Measurements from ENCODE around the gene SERP1.

Gene SERP1

GRCh38 chr3:150546226-150547044, at the start of gene SERP1, which contains the start of gene EIF2A:
SERP1 (minus strand) TSS chr3:150546496; CDS start chr3:150546135, 361 bp downstream.
EIF2A (plus strand) TSS chr3:150546787; CDS start chr3:150546803, 16 bp downstream.
- Histone ChIP-seq H3K36me3 (ENCODE audit: control insufficient read depth in 1 of 2, insufficient read depth in 2 of 2, low read length in 2 of 2) (peaks cover 10 to 11% of the 10 kb centered on the region in 2 donors), H3K27ac (ENCODE audit: low read length) (peak within 1 kb of the TSS; percentile 94), H3K9me3 (ENCODE audit: control insufficient read depth in 1 of 2, low read length in 2 of 2) (no peaks in the 10 kb centered on the region), H3K4me1 (ENCODE audit: control insufficient read depth in 1 of 2, insufficient read depth in 2 of 2, low read length in 2 of 2) (peaks cover 0 to 34% of the 10 kb centered on the region in 2 donors), H3K4me3 (ENCODE audit: low read depth in 1 of 2, low read length in 2 of 2) (peak within 1 kb of the TSS; percentile 88 to 91), H3K27me3 (ENCODE audit: low read depth, low read length) (no peaks in the 10 kb centered on the region)

GRCh38 chr3:150594150-150594549, 47.9 kb upstream of the SERP1 start:
- Histone ChIP-seq H3K36me3 (ENCODE audit: control insufficient read depth in 1 of 2, insufficient read depth in 2 of 2, low read length in 2 of 2) (no peaks in the 10 kb centered on the region), H3K4me1 (ENCODE audit: control insufficient read depth in 1 of 2, insufficient read depth in 2 of 2, low read length in 2 of 2) (no peaks in the 10 kb centered on the region), H3K27me3 (ENCODE audit: low read depth, low read length) (no peaks in the 10 kb centered on the region), H3K27ac (ENCODE audit: low read length) (no peak overlapping the region), H3K4me3 (ENCODE audit: low read depth in 1 of 2, low read length in 2 of 2) (no peak overlapping the region), H3K9me3 (ENCODE audit: control insufficient read depth in 1 of 2, low read length in 2 of 2) (no peaks in the 10 kb centered on the region)

GRCh38 chr3:150589759-150590158, 43.5 kb upstream of the SERP1 start:
- no peaks in the 10 kb centered on the region for H3K9me3 ChIP-seq (ENCODE audit: control insufficient read depth in 1 of 2, low read length in 2 of 2)
- H3K4me1 ChIP-seq (ENCODE audit: control insufficient read depth in 1 of 2, insufficient read depth in 2 of 2, low read length in 2 of 2): no peaks in the 10 kb centered on the region
- H3K4me3 ChIP-seq (ENCODE audit: low read depth in 1 of 2, low read length in 2 of 2): no peak overlapping the region
- H3K27ac ChIP-seq (ENCODE audit: low read length): no peak overlapping the region
- no peaks in the 10 kb centered on the region for H3K27me3 ChIP-seq (ENCODE audit: low read depth, low read length)
- peaks cover 0 to 11% of the 10 kb centered on the region in 2 donors for H3K36me3 ChIP-seq (ENCODE audit: control insufficient read depth in 1 of 2, insufficient read depth in 2 of 2, low read length in 2 of 2)

- Histone ChIP-seq H3K9me3 (ENCODE audit: control insufficient read depth in 1 of 2, low read length in 2 of 2) (no peaks in the 10 kb centered on the region), H3K4me1 (ENCODE audit: control insufficient read depth in 1 of 2, insufficient read depth in 2 of 2, low read length in 2 of 2) (no peaks in the 10 kb centered on the region), H3K27me3 (ENCODE audit: low read depth, low read length) (no peaks in the 10 kb centered on the region), H3K27ac (ENCODE audit: low read length) (no peak overlapping the region), H3K4me3 (ENCODE audit: low read depth in 1 of 2, low read length in 2 of 2) (no peak overlapping the region), H3K36me3 (ENCODE audit: control insufficient read depth in 1 of 2, insufficient read depth in 2 of 2, low read length in 2 of 2) (peaks cover 4 to 18% of the 10 kb centered on the region in 2 donors)
These were observed 41.9 kb upstream of the SERP1 start for GRCh38 chr3:150588027-150588830.

GRCh38 chr3:150583028-150583427, 36.7 kb upstream of the SERP1 start:
- Histone ChIP-seq H3K36me3 (ENCODE audit: control insufficient read depth in 1 of 2, insufficient read depth in 2 of 2, low read length in 2 of 2) (peaks cover 14 to 48% of the 10 kb centered on the region in 2 donors), H3K9me3 (ENCODE audit: control insufficient read depth in 1 of 2, low read length in 2 of 2) (no peaks in the 10 kb centered on the region), H3K27ac (ENCODE audit: low read length) (no peak overlapping the region), H3K4me3 (ENCODE audit: low read depth in 1 of 2, low read length in 2 of 2) (no peak overlapping the region), H3K27me3 (ENCODE audit: low read depth, low read length) (no peaks in the 10 kb centered on the region), H3K4me1 (ENCODE audit: control insufficient read depth in 1 of 2, insufficient read depth in 2 of 2, low read length in 2 of 2) (no peaks in the 10 kb centered on the region)

- Histone ChIP-seq H3K4me1 (ENCODE audit: control insufficient read depth in 1 of 2, insufficient read depth in 2 of 2, low read length in 2 of 2) (no peaks in the 10 kb centered on the region), H3K36me3 (ENCODE audit: control insufficient read depth in 1 of 2, insufficient read depth in 2 of 2, low read length in 2 of 2) (peaks cover 14 to 48% of the 10 kb centered on the region in 2 donors), H3K9me3 (ENCODE audit: control insufficient read depth in 1 of 2, low read length in 2 of 2) (no peaks in the 10 kb centered on the region), H3K4me3 (ENCODE audit: low read depth in 1 of 2, low read length in 2 of 2) (no peak overlapping the region), H3K27ac (ENCODE audit: low read length) (no peak overlapping the region), H3K27me3 (ENCODE audit: low read depth, low read length) (no peaks in the 10 kb centered on the region)
These were observed 36.3 kb upstream of the SERP1 start for GRCh38 chr3:150582620-150583019.

GRCh38 chr3:150581174-150581573, 34.9 kb upstream of the SERP1 start:
- Histone ChIP-seq H3K4me1 (ENCODE audit: control insufficient read depth in 1 of 2, insufficient read depth in 2 of 2, low read length in 2 of 2) (no peaks in the 10 kb centered on the region), H3K36me3 (ENCODE audit: control insufficient read depth in 1 of 2, insufficient read depth in 2 of 2, low read length in 2 of 2) (peaks cover 27 to 61% of the 10 kb centered on the region in 2 donors), H3K27ac (ENCODE audit: low read length) (no peak overlapping the region)

GRCh38 chr3:150577855-150578254, 31.6 kb upstream of the SERP1 start:
- Histone ChIP-seq H3K36me3 (ENCODE audit: control insufficient read depth in 1 of 2, insufficient read depth in 2 of 2, low read length in 2 of 2) (peaks cover 24 to 51% of the 10 kb centered on the region in 2 donors), H3K9me3 (ENCODE audit: control insufficient read depth in 1 of 2, low read length in 2 of 2) (no peaks in the 10 kb centered on the region), H3K27ac (ENCODE audit: low read length) (no peak overlapping the region), H3K4me1 (ENCODE audit: control insufficient read depth in 1 of 2, insufficient read depth in 2 of 2, low read length in 2 of 2) (no peaks in the 10 kb centered on the region), H3K4me3 (ENCODE audit: low read depth in 1 of 2, low read length in 2 of 2) (no peak overlapping the region), H3K27me3 (ENCODE audit: low read depth, low read length) (no peaks in the 10 kb centered on the region)

More at GRCh38 chr3:150581174-150581573, 34.9 kb upstream of the SERP1 start:
- H3K9me3 ChIP-seq (ENCODE audit: control insufficient read depth in 1 of 2, low read length in 2 of 2): no peaks in the 10 kb centered on the region
- H3K27me3 ChIP-seq (ENCODE audit: low read depth, low read length): no peaks in the 10 kb centered on the region
- H3K4me3 ChIP-seq (ENCODE audit: low read depth in 1 of 2, low read length in 2 of 2): no peak overlapping the region

- H3K4me3 ChIP-seq (ENCODE audit: low read depth in 1 of 2, low read length in 2 of 2): no peak overlapping the region
- no peaks in the 10 kb centered on the region for H3K27me3 ChIP-seq (ENCODE audit: low read depth, low read length)
- H3K9me3 ChIP-seq (ENCODE audit: control insufficient read depth in 1 of 2, low read length in 2 of 2): no peaks in the 10 kb centered on the region
- no peaks in the 10 kb centered on the region for H3K4me1 ChIP-seq (ENCODE audit: control insufficient read depth in 1 of 2, insufficient read depth in 2 of 2, low read length in 2 of 2)
- no peak overlapping the region for H3K27ac ChIP-seq (ENCODE audit: low read length)
- peaks cover 41 to 49% of the 10 kb centered on the region in 2 donors for H3K36me3 ChIP-seq (ENCODE audit: control insufficient read depth in 1 of 2, insufficient read depth in 2 of 2, low read length in 2 of 2)
These were observed 21.0 kb upstream of the SERP1 start for GRCh38 chr3:150567328-150567727.

- H3K36me3 ChIP-seq (ENCODE audit: control insufficient read depth in 1 of 2, insufficient read depth in 2 of 2, low read length in 2 of 2): peaks cover 30 to 35% of the 10 kb centered on the region in 2 donors
- no peak overlapping the region for H3K27ac ChIP-seq (ENCODE audit: low read length)
- no peaks in the 10 kb centered on the region for H3K4me1 ChIP-seq (ENCODE audit: control insufficient read depth in 1 of 2, insufficient read depth in 2 of 2, low read length in 2 of 2)
- H3K4me3 ChIP-seq (ENCODE audit: low read depth in 1 of 2, low read length in 2 of 2): no peak overlapping the region
- no peaks in the 10 kb centered on the region for H3K9me3 ChIP-seq (ENCODE audit: control insufficient read depth in 1 of 2, low read length in 2 of 2)
- no peaks in the 10 kb centered on the region for H3K27me3 ChIP-seq (ENCODE audit: low read depth, low read length)
These were observed 17.9 kb upstream of the SERP1 start for GRCh38 chr3:150564243-150564642.

- H3K4me1 ChIP-seq (ENCODE audit: control insufficient read depth in 1 of 2, insufficient read depth in 2 of 2, low read length in 2 of 2): no peaks in the 10 kb centered on the region
- peaks cover 16 to 21% of the 10 kb centered on the region in 2 donors for H3K36me3 ChIP-seq (ENCODE audit: control insufficient read depth in 1 of 2, insufficient read depth in 2 of 2, low read length in 2 of 2)
- no peaks in the 10 kb centered on the region for H3K9me3 ChIP-seq (ENCODE audit: control insufficient read depth in 1 of 2, low read length in 2 of 2)
- no peak overlapping the region for H3K4me3 ChIP-seq (ENCODE audit: low read depth in 1 of 2, low read length in 2 of 2)
- no peaks in the 10 kb centered on the region for H3K27me3 ChIP-seq (ENCODE audit: low read depth, low read length)
- H3K27ac ChIP-seq (ENCODE audit: low read length): no peak overlapping the region
These were observed 11.4 kb upstream of the SERP1 start for GRCh38 chr3:150557725-150558124.

Measured in muscle layer of duodenum (tissue), 2 donors.